ENCODE measurements around the gene VDAC2.

- no peak for TF ChIP-seq CTCF (IDR thresholded peaks at IDR 0.05)
- no peak for TF ChIP-seq POLR2A (IDR thresholded peaks at IDR 0.05)
Measured at GRCh38 chr10:75201793-75202307, 8.7 kb upstream of the VDAC2 start.
